ENCODE results near the gene KRT76.

KRT76 gene

DNA sequence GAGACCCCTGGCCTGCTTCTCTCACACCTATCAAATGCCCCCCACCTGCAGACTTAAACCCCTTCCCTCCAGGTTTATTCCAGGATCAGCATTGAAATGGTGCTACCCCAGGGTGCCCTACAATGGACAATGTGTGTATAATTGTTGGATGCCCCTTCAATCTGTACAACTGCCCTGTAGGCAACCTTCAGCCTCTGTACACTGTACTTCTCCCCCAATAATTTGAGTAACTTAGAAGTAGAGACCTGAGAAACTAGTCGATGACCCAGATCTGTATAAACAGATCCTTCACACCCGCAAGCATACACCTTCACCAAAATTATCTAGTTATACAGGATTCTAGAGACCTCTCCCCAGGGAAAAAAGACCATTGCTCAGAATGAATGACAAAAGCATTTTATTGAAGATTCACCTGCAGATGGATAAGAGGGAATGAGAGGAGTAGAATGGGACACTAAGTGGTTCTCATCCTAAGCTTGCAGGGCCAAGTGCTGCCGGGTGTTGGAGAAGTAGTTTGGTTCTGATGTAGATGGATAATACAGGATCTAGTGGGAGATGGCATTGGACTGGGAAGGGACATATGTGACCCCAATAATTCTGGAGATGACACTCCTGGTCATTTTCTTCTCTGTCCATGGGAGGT, 29.1 kb upstream of the KRT76 start:
- ChIA-PET CTCF (no interaction called here), POLR2A (no interaction called here)

DNA sequence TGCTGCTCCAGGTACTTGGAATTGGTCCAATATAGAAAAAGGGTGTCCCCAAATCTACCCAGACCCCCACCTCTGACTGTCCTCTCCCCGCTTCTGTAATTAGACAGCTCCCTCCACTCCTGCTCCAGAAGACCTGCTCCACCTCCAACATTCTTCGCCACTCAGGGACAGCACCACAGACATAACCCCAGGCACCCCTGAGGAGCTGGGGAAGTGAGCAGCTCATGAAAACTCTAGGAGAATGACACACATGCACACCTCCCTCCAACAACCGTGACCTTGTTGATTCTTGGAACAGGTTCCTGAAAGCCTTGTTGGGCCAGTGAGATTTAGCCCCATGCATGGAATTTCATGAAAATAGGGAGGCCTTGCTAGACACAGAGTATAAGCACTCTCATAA, 28.6 kb upstream of the KRT76 start:
- TF ChIP-seq, protein P1, sequence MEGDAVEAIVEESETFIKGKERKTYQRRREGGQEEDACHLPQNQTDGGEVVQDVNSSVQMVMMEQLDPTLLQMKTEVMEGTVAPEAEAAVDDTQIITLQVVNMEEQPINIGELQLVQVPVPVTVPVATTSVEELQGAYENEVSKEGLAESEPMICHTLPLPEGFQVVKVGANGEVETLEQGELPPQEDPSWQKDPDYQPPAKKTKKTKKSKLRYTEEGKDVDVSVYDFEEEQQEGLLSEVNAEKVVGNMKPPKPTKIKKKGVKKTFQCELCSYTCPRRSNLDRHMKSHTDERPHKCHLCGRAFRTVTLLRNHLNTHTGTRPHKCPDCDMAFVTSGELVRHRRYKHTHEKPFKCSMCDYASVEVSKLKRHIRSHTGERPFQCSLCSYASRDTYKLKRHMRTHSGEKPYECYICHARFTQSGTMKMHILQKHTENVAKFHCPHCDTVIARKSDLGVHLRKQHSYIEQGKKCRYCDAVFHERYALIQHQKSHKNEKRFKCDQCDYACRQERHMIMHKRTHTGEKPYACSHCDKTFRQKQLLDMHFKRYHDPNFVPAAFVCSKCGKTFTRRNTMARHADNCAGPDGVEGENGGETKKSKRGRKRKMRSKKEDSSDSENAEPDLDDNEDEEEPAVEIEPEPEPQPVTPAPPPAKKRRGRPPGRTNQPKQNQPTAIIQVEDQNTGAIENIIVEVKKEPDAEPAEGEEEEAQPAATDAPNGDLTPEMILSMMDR (IDR thresholded peaks at IDR 0.05; ENCODE audit: insufficient read depth, low read length, missing control alignments), result no peak
- ChIA-PET CTCF (no interaction called here), POLR2A (interaction anchor here (0.6 kb wide), 1 partner anchor 1684 kb away, joined by 3 read pairs; no protein-coding TSS in a partner anchor)
- H3K4me3 ChIP-seq (ENCODE audit: low read depth, low read length), result no peak overlapping the region
- no peak for DNase-seq (ENCODE audit: low read depth, low spot score)

More for the DNA sequence above, 29.1 kb upstream of the KRT76 start:
- H3K4me3 ChIP-seq (ENCODE audit: low read depth, low read length), result no peak overlapping the region
- TF ChIP-seq, protein P1 (IDR thresholded peaks at IDR 0.05; ENCODE audit: insufficient read depth, low read length, missing control alignments), result no peak
- no peak for DNase-seq (ENCODE audit: low read depth, low spot score)

DNA sequence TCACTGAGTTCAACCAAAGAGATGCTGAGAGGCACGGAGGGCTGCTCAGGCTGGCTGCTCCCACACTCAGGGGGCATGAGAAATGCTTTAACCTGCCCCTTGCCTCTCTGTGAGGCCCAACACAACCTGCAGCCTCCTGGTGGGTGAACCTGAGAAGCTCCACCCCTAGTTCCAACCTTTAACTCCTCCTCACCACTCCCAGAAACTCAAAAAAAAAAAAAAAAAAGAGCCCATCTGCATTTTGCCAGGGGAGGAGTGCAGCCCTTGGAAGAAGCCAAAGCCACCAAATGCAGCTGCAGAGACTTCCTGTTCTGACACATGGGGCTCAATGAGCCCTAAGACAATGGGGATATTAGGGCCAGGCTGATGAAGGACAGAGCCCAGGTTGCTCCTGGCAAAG, 27.9 kb upstream of the KRT76 start:
- CTCF ChIA-PET, result interaction anchor here (0.7 kb wide), 1 partner anchor 615 kb away, joined by 3 read pairs; no protein-coding TSS in a partner anchor
- no peak for DNase-seq (ENCODE audit: low read depth, low spot score)
- POLR2A ChIA-PET, result interaction anchor here (0.6 kb wide), 1 partner anchor 1683 kb away, joined by 3 read pairs; no protein-coding TSS in a partner anchor

DNA sequence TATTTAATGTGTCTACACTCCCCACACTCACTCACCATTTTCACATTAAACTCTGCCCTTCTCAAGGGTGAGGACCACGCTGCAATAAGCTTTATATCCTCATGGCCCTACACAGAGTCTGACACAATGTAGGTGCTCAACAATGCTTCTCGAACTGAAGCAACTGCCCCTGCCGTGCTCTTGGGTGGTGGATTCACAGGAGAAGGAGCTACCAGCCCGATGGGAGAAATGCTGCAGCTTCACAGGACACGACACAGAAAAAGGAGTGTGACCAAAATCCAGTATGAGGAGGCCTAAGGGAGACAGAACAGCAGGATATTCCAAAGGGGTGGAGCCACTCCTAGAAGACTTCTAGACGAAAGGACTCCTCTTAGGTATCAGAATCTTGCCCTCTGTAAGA, 25.3 kb upstream of the KRT76 start:
- TF ChIP-seq, protein P1 (IDR thresholded peaks at IDR 0.05; ENCODE audit: insufficient read depth, low read length, missing control alignments), result no peak
- ChIA-PET CTCF (no interaction called here), POLR2A (no interaction called here)
- no peak overlapping the region for H3K4me3 ChIP-seq (ENCODE audit: low read depth, low read length)
- no peak for DNase-seq (ENCODE audit: low read depth, low spot score)

More for the DNA sequence above, 27.9 kb upstream of the KRT76 start:
- no peak overlapping the region for H3K4me3 ChIP-seq (ENCODE audit: low read depth, low read length)
- TF ChIP-seq, protein P1 (IDR thresholded peaks at IDR 0.05; ENCODE audit: insufficient read depth, low read length, missing control alignments), result no peak

DNA sequence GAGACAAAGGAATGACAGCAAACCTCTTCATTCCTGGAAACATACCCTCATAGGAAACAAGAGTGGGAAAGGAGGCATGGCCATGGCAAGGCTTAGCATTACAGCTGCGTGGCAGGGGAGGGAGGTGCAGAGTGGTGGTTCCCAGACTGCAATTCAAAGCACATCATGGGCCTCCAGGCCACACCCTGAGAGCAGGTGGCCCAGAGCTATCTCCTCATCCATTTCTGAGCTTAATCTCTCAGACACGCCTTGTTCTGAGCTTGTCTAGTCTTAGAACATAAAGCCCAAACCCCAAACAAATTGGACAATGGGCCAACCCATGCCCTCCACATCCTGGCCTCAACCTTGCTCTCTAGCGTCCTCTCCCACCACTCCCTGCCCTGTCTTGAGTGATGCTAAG, 24.6 kb upstream of the KRT76 start:
- H3K4me3 ChIP-seq (ENCODE audit: low read depth, low read length), result no peak overlapping the region
- DNase-seq (ENCODE audit: low read depth, low spot score), result no peak
- ChIA-PET CTCF (no interaction called here), POLR2A (no interaction called here)
- TF ChIP-seq, protein P1 (IDR thresholded peaks at IDR 0.05; ENCODE audit: insufficient read depth, low read length, missing control alignments), result no peak

DNA sequence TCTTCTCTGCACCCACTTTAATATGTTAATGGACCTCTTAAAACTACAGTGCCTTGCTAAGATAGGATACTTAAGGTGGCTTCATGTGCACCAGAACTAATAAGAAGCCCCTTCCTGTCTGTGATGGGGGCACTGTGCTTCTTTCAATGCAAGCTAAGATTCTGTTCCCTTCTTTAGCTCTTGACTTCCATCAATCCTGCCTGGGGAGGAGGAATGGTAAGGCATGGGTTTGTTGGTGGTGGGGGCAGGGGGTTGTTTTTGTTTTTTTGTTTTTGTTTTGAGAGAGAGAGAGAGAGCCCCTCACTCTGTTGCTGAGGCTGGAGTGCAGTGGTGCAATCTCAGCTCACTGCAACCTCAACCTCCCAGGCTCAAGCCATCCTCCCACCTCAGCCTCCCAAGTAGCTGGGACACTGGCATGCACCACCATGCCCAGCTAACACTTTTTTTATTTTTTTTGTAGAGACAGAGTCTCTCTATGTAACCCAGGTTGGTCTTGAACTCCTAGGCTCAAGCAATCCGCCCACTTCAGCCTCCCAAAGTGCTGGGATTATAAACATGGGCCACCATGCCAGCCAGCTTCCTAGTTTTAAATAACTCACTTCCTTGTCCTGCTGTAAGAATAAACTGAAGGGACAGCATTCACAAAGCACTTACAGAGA, 23.2 kb upstream of the KRT76 start:
- TF ChIP-seq, protein P1 (IDR thresholded peaks at IDR 0.05; ENCODE audit: insufficient read depth, low read length, missing control alignments), result no peak
- no peak overlapping the region for H3K4me3 ChIP-seq (ENCODE audit: low read depth, low read length)
- POLR2A ChIA-PET, result interaction anchor here (0.7 kb wide), 1 partner anchor 12 kb away, joined by 3 read pairs; no protein-coding TSS in a partner anchor
- CTCF ChIA-PET, result interaction anchor here (1.1 kb wide), 1 partner anchor 79 kb away, joined by 3 read pairs; no protein-coding TSS in a partner anchor
- DNase-seq (ENCODE audit: low read depth, low spot score), result no peak
